Hematopoietic multipotent progenitor cell treated with erythropoietin and hydrocortisone succinate and interleukin-3 and kit ligand, for 4 days (in vitro differentiated cells): ENCODE data around the gene PLK2.

ENCODE experiments used
- DNase-seq: peaks from one replicate; pipeline ENCODE4 v3.0.0-alpha.2; 2015

PLK2 gene

DNA sequence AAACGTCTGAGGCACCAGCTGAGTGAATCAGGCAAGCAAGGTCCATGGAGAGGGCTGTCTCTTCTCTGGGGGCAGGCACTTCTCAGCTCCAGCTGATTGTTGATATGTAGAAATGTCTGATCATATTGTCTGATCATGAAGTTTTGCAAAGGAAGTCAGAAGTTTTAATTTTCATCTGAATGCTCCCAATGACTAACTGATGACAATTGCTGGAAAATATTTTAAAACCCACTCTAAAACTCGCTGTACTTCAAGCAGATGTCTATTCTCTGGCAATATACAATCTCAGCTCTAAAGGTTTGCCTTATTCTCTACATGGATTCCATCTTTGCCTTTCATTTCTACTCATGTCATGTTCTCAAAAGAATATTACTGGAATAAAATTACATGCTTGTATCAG lies 12.7 kb downstream of the PLK2 start:
- no peak for DNase-seq

DNA sequence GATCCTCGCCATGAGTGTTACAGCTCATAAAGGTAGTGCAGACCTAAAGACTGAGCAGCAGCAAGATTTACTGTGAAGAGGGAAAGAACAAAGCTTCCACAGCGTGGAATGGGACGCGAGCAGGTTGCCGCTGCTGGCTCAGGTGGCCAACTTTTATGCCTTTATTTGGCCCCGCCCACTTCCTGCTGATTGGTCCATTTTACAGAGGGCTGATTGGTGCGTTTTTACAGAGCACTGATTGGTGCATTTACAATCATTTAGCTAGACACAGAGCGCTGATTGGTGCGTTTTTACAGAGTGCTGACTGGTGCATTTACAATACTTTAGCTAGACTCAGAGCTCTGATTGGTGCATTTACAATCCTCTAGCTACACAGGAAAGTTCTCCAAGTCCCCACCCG lies 13.9 kb downstream of the PLK2 start:
- no peak for DNase-seq

DNA sequence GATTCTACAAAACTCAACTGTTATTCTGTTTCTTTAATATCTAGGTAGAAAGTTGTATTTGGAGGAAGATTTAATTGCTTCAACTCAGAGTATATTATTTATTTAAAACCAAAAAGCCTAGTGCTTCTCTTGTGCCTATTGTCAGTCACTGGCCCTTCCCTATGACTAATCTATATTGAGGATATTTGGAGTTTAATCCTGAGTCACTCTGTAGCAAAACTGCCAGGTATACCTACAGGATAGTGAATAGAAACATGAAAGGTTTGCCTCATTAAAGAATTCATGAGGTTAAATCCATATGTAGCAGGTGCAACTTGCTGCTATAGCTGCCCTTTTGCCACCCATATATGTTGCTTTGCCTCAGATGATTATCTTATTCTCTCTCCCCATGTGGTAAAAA lies 15.1 kb downstream of the PLK2 start:
- no peak for DNase-seq

GRCh38 chr5:58440901-58441460 lies 18.9 kb downstream of the PLK2 start:
- no peak for DNase-seq

DNA sequence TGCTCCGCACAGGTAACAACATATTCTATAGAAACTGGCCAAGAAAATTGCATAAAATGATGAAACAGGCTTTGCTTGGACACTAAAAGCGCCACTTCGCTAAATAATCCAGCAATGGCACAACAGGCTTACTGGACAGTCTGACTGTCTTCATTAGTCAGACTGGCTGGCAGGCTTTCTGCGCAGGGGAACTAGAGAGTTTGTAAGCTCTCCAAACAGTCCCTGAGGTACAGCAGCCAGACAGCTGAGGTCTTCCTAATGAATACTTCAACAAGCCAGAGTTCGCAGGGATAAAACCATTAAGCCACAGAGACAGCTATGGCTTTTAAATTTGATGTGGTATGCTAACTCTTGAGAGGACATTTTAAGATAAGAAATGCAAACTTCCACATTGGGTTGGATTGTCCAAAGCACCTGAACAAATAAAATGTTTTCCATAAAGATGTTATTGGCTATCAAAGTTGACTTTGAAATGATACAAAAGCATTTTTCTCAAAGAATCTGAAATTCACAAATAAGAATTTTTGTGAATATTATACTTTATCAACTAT lies 20.7 kb downstream of the PLK2 start:
- no peak for DNase-seq

- DNase-seq: no peak
Measured at GRCh38 chr5:58437661-58438060, 22.2 kb downstream of the PLK2 start.

- DNase-seq: no peak
Measured at GRCh38 chr5:58431832-58432231, 28.1 kb downstream of the PLK2 start.

DNA sequence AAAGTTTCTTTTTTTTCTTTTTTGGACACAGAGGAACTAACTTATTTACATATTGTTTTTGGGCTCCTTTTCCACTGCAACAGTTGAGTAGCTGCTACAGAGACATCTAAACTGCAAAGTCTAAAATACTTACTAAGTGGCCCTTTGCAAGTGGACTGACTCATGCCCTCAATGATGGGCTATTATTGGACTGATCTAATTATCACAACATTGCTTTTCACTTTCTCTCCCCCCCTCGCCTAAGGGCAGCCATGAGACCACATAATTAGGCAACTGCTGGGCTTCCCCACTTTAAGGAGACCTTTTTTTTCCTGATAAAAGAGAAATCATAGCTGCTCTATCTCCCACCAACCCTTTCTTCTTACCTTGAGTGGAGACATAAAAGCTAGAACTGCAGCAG lies 47.0 kb downstream of the PLK2 start:
- DNase-seq: no peak

DNA sequence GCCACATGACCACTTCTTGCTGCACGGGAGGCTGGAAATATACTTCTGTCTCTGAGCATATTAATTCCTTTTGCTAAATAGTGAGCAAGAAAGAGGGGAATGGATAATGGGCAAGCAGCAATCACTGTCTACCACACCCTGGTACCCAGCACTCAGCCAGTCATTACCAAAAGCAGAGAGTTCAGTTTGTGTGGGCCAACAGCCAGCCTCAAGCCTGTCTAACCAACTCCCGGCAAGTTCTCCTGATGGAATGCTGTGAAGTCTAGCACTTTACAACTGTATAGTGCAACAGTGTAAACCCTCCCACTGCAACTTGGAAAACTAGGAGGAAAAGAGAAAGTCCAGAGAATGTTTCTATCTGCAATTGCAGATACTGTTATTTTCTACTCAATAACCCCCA lies 47.8 kb downstream of the PLK2 start:
- no peak for DNase-seq

DNA sequence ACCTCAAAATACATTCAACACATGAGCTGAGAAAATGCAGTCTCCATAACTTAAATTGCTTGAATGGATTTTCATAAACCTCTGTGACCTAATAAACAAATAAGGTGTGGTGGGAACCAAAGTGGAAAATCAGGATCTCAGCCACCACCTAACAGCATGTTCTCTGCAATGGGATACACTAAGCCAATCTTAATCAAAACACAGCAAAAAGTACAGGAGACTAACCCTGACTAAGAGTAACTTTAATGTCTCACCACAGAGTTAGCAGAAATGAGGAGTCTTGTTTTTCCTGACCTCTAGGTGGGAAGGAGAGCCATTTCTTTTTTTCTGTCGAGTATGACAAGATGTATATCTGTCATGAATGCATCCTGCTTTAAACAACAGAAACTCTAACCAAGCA lies 48.5 kb downstream of the PLK2 start:
- DNase-seq: no peak

- DNase-seq: peak; percentile 12
Measured at GRCh38 chr5:58410441-58410840, 49.4 kb downstream of the PLK2 start.

DNA sequence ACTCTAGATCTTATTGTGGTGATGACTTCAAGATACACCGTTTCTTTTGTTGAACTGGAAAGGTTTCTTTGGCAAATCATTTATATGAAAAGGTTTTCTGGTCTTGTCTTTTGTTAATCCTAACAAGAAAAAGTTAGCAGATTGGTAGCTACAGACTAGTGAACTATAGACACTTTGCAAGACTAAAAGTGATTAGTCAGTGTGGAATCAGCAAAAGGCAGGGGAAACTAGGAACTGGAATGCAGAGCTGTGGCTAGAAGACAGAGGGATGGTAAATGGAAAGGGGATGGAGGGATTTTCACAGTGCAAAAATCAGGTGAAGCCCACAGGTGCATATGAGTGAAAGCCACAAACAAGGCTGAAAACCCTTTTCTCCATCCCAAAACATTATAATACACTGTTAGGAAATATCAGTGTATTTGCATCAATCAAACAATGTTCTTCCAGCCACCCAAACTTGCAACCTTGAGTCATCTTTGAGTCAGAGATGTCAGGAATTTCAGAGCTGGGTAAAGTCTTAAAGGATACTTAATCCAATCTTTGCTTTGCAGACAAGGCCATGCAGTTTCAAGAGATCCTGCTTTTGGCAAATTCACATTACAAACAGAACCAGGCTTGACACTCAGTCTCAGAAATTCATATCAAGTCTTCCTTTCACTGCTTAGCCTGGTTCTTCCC lies 52.7 kb downstream of the PLK2 start:
- no peak for DNase-seq

GRCh38 chr5:58406394-58406793 lies 53.5 kb downstream of the PLK2 start:
- no peak for DNase-seq

DNA sequence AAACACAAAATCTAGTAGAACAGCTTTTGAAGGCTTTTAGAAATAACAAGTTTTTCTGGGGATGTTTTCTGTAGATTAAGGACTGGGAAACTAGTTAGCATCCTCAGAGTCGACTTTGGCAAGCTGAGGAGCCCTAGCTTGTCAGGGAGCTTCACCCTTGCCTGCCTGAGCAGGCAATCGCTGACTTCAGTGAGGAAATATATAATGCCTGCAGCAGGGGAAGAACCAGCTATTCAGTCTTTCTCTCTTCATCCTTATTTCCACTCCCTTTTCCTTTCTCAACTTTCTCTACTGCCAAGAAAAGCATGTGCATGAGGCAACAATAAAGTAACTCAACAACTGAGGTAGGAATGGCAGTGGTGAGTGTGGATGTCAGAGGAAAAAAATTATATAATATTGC lies 54.7 kb downstream of the PLK2 start:
- no peak for DNase-seq

GRCh38 chr5:58404734-58405133 lies 55.2 kb downstream of the PLK2 start:
- no peak for DNase-seq
